Lung (tissue), 12 donors: Measurements from ENCODE around the gene SHLD1. TPM values are rescaled to one million over a fixed set of nuclear protein-coding genes. Genes with fewer than 3 reads are reported as not detected.

Experiments
- ATAC-seq: fragments of 200-7000 bp; cut with Tn5 transposase; one replicate; pipeline ENCODE4 v1.9.1; 2020; ENCODE audit warnings: moderate number of reproducible peaks; ENCODE audit not compliant: insufficient read depth, low FRiP score
- DNase-seq, 3 donors: peaks; one replicate each; pipeline ENCODE4 v3.0.0-alpha.2; 2013 to 2017
- H3K27ac ChIP-seq, 2 donors: one replicate each; pipeline ENCODE4 v1.5.1; 2013; ENCODE audit warnings: mild to moderate bottlenecking in 2 of 2, moderate library complexity in 2 of 2, control low read depth in 1 of 2, inconsistent platforms in 1 of 2, low read depth in 1 of 2, low read length in 1 of 2
- H3K27me3 ChIP-seq, 3 donors: one replicate each; pipeline ENCODE4 v1.5.1; 2013; ENCODE audit warnings: low read length in 2 of 3; ENCODE audit not compliant: control insufficient read depth in 3 of 3, insufficient read depth in 3 of 3
- H3K36me3 ChIP-seq, 4 donors: one replicate each; pipeline ENCODE4 v1.5.1; 2013; ENCODE audit warnings: low read length in 4 of 4, mild to moderate bottlenecking in 1 of 4, moderate library complexity in 1 of 4; ENCODE audit not compliant: control insufficient read depth in 4 of 4, insufficient read depth in 4 of 4
- H3K4me1 ChIP-seq, 5 donors: one replicate each; pipeline ENCODE4 v1.5.1; 2013; ENCODE audit warnings: low read length in 5 of 5, mild to moderate bottlenecking in 2 of 5, moderate library complexity in 1 of 5; ENCODE audit not compliant: control insufficient read depth in 5 of 5, insufficient read depth in 5 of 5
- H3K4me3 ChIP-seq: one replicate; pipeline ENCODE4 v1.5.1; 2013; ENCODE audit warnings: mild to moderate bottlenecking, control low read depth, moderate library complexity
- H3K9ac ChIP-seq, 2 donors: one replicate each; pipeline ENCODE4 v1.5.1; 2013; ENCODE audit warnings: low read length in 2 of 2, control low read depth in 1 of 2; ENCODE audit not compliant: insufficient read depth in 1 of 2
- H3K9me3 ChIP-seq, 4 donors: one replicate each; pipeline ENCODE4 v1.5.1; 2013; ENCODE audit warnings: low read length in 3 of 4, mild to moderate bottlenecking in 1 of 4, moderate library complexity in 1 of 4; ENCODE audit not compliant: control insufficient read depth in 4 of 4, insufficient read depth in 3 of 4
- CTCF ChIP-seq: IDR thresholded peaks from 2 replicates; pipeline ENCODE4 v1.5.1; 2012; ENCODE audit warnings: mild to moderate bottlenecking; ENCODE audit errors: control extremely low read depth, extremely low read depth
- WGBS, 2 donors: extraction: QIAGEN DNeasy Blood & Tissue Kit; methylation state at CpG; one replicate each; pipeline ENCODE4 v1.1.7; 2013; 5-methylcytosine and 5-hydroxymethylcytosine counted together
- polyA plus RNA-seq, 2 donors: library from polyadenylated mRNA; stranded (reverse); fragments of 200-250 nt; gene quantifications; one replicate each; pipeline ENCODE4 v1.2.1, GENCODE V29; 2013
- total RNA-seq, 2 donors: library from RNA; depleted of rRNA in 1 of 2; stranded (reverse); fragments of >200 nt in 1 of 2; gene quantifications; one replicate each; pipeline ENCODE4 v1.2.1, GENCODE V29; 2014 to 2021
- donor health status: control.
- donor health status: control.
- donor health status: Bipolar disorder and iron deficiency.
- donor health status: healthy.
- donor health status: DM: yes; HTN: yes; CAD: no.

Gene SHLD1
- total and polyA plus RNA-seq, 4 donors: 5.0 to 6.8 (median 6.1) TPM

GRCh38 chr20:5863040-5863833 is 113.0 kb downstream of the SHLD1 start:
- no peak overlapping the region for H3K4me3 ChIP-seq
- peaks cover 0 to 17% (median 0%) of the 10 kb centered on the region in 5 donors for H3K4me1 ChIP-seq
- ATAC-seq (peak; percentile 34), DNase-seq (peak in 1 of 3 donors; percentile 6)
- no peaks in the 10 kb centered on the region for H3K27me3 ChIP-seq
- H3K36me3 ChIP-seq: peaks cover 0 to 2% (median 0%) of the 10 kb centered on the region in 4 donors
- no peaks in the 10 kb centered on the region for H3K9me3 ChIP-seq
- H3K9ac ChIP-seq: no peak overlapping the region
- peak overlapping the region in 1 of 2 donors; percentile 37 for H3K27ac ChIP-seq
- TF ChIP-seq CTCF: no peak
- 46 to 59% methylated on average over 12 of the region's 12 CpGs for WGBS, 2 donors

GRCh38 chr20:5864428-5864827 is 114.2 kb downstream of the SHLD1 start:
- no peak overlapping the region for H3K4me3 ChIP-seq
- no peak for TF ChIP-seq CTCF
- H3K4me1 ChIP-seq: peaks cover 0 to 17% (median 0%) of the 10 kb centered on the region in 5 donors
- H3K36me3 ChIP-seq: peaks cover 0 to 2% (median 0%) of the 10 kb centered on the region in 4 donors
- no peaks in the 10 kb centered on the region for H3K9me3 ChIP-seq
- H3K27ac ChIP-seq: no peak overlapping the region
- no peak overlapping the region for H3K9ac ChIP-seq
- ATAC-seq (no peak), DNase-seq (no peak)
- 91% methylated on average over 6 of the region's 6 CpGs for WGBS, 2 donors
- H3K27me3 ChIP-seq: no peaks in the 10 kb centered on the region

GRCh38 chr20:5864873-5865587 is 114.8 kb downstream of the SHLD1 start:
- H3K9ac ChIP-seq: no peak overlapping the region
- no peak for ATAC-seq

More at GRCh38 chr20:5864873-5865587, 114.8 kb downstream of the SHLD1 start:
- no peak for DNase-seq
- TF ChIP-seq CTCF: no peak
- WGBS, 2 donors: 62 to 68% methylated on average over 10 of the region's 10 CpGs
- Histone ChIP-seq H3K9me3 (no peaks in the 10 kb centered on the region), H3K27me3 (no peaks in the 10 kb centered on the region), H3K4me3 (no peak overlapping the region), H3K36me3 (peaks cover 0 to 2% (median 0%) of the 10 kb centered on the region in 4 donors), H3K27ac (no peak overlapping the region), H3K4me1 (peaks cover 0 to 17% (median 0%) of the 10 kb centered on the region in 5 donors)
